Activated CD4-positive, alpha-beta T cell treated with anti-CD3 and anti-CD28 coated beads, Interleukin-2, amount 50 U/mL, for 24 hours (primary cell): Measurements from ENCODE around the gene TRAF1.

ENCODE experiments used
- DNase-seq, 2 donors: peaks; one replicate each; pipeline ENCODE4 v3.0.0-alpha.2; 2020; ENCODE audit warnings: low read depth in 1 of 2, low spot score in 1 of 2

The TRAF1 gene

DNA sequence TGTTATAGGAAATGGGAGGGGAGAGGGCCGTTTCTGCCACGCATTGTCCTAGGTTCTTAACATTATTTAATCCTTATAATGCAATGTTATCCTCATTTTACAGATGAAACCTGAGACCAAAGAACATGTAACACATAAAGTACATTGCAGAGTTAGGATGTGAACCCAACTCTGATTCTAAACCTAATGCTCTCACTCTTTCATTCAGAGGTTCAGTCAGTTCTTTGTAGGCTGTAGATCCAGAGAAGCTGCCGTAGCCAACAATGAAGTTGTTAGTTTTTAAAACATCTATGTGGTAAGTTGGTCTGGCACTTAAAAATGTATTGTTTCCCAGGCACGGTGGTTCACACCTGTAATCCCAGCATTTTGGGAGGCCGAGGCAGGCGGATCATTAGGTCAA, 73.4 kb downstream of the TRAF1 start:
- no peak for DNase-seq
